ENCODE measurements around the gene SIPA1. TPM values are rescaled to one million over a fixed set of nuclear protein-coding genes. Genes with fewer than 3 reads are reported as not detected.
"Not testable (repeated sequence)": the region's sequence is repeated elsewhere in the genome, so short reads cannot be mapped to it uniquely, and the experiment has no call there.

Gene SIPA1
- total RNA-seq, 1 donor, result 34.5 TPM

GRCh38 chr11:65655570-65656332 is 17.9 kb downstream of the SIPA1 start:
- TF ChIP-seq CTCF (IDR thresholded peaks at IDR 0.05; ENCODE audit: insufficient read depth, low read depth, low read length), result no peak
- DNase-seq (ENCODE audit: low read depth), result no peak
- no peak overlapping the region for H3K4me3 ChIP-seq (ENCODE audit: low read depth, low read length)

GRCh38 chr11:65657426-65657825 is 19.5 kb downstream of the SIPA1 start:
- H3K4me3 ChIP-seq (ENCODE audit: low read depth, low read length), result no peak overlapping the region
- no peak for TF ChIP-seq CTCF (IDR thresholded peaks at IDR 0.05; ENCODE audit: insufficient read depth, low read depth, low read length)
- no peak for DNase-seq (ENCODE audit: low read depth)

- no peak overlapping the region for H3K4me3 ChIP-seq (ENCODE audit: low read depth, low read length)
- no peak for DNase-seq (ENCODE audit: low read depth)
- no peak for TF ChIP-seq CTCF (IDR thresholded peaks at IDR 0.05; ENCODE audit: insufficient read depth, low read depth, low read length)
Measured at GRCh38 chr11:65658174-65659021, 20.5 kb downstream of the SIPA1 start.

- no peak for DNase-seq (ENCODE audit: low read depth)
- H3K4me3 ChIP-seq (ENCODE audit: low read depth, low read length), result no peak overlapping the region
- TF ChIP-seq CTCF (IDR thresholded peaks at IDR 0.05; ENCODE audit: insufficient read depth, low read depth, low read length), result no peak
Measured at GRCh38 chr11:65660038-65660437, 22.1 kb downstream of the SIPA1 start.

- not testable (repeated sequence) for DNase-seq (ENCODE audit: low read depth)
- peak overlapping the region; percentile 77 for H3K4me3 ChIP-seq (ENCODE audit: low read depth, low read length)
Measured at GRCh38 chr11:65660908-65661307, 23.0 kb downstream of the SIPA1 start.

GRCh38 chr11:65661599-65662246 is 23.8 kb downstream of the SIPA1 start:
- H3K4me3 ChIP-seq (ENCODE audit: low read depth, low read length), result peak overlapping the region; percentile 77
- no peak for DNase-seq (ENCODE audit: low read depth)
- no peak for TF ChIP-seq CTCF (IDR thresholded peaks at IDR 0.05; ENCODE audit: insufficient read depth, low read depth, low read length)

Measured in fibroblast of villous mesenchyme (primary cell).